Measurements from ENCODE around the gene OR51M1.

Gene OR51M1

GRCh38 chr11:5363679-5364078 is 19.9 kb upstream of the OR51M1 start:
- no peak for TF ChIP-seq EGR1 (IDR thresholded peaks at IDR 0.05)
- TF ChIP-seq CREB1 (IDR thresholded peaks at IDR 0.05; ENCODE audit: low read depth) = no peak

- TF ChIP-seq REST (IDR thresholded peaks at IDR 0.05; ENCODE audit: low read depth) = no peak
- no peak for TF ChIP-seq EP300 (IDR thresholded peaks at IDR 0.05; ENCODE audit: borderline replicate concordance)
- no peak for TF ChIP-seq EGR1 (IDR thresholded peaks at IDR 0.05)
- no peak for TF ChIP-seq USF1 (IDR thresholded peaks at IDR 0.05)
- no peak for TF ChIP-seq MAX (IDR thresholded peaks at IDR 0.05)
- TF ChIP-seq YY1 (IDR thresholded peaks at IDR 0.05; ENCODE audit: low read depth) = no peak
- TF ChIP-seq ZBTB7A (IDR thresholded peaks at IDR 0.05; ENCODE audit: low read depth) = no peak
- no peak for TF ChIP-seq CREB1 (IDR thresholded peaks at IDR 0.05; ENCODE audit: low read depth)
- TF ChIP-seq NFIC (IDR thresholded peaks at IDR 0.05) = no peak
- no peak for TF ChIP-seq TCF12 (IDR thresholded peaks at IDR 0.05; ENCODE audit: low read depth)
- no peak for TF ChIP-seq FOXM1 (IDR thresholded peaks at IDR 0.05; ENCODE audit: borderline replicate concordance, low read depth)
- no peak for TF ChIP-seq RAD21 (IDR thresholded peaks at IDR 0.05; ENCODE audit: low read depth)
- no peak for TF ChIP-seq TAF1 (IDR thresholded peaks at IDR 0.05; ENCODE audit: low read depth)
These were observed 19.4 kb upstream of the OR51M1 start for GRCh38 chr11:5364214-5364613.

- TF ChIP-seq CEBPB (IDR thresholded peaks at IDR 0.05) = no peak
- TF ChIP-seq REST (IDR thresholded peaks at IDR 0.05; ENCODE audit: low read depth) = no peak
- no peak for TF ChIP-seq FOXM1 (IDR thresholded peaks at IDR 0.05; ENCODE audit: borderline replicate concordance, low read depth)
- no peak for TF ChIP-seq ZBTB7A (IDR thresholded peaks at IDR 0.05; ENCODE audit: low read depth)
These were observed 16.8 kb upstream of the OR51M1 start for GRCh38 chr11:5366856-5367255.

- TF ChIP-seq TCF12 (IDR thresholded peaks at IDR 0.05; ENCODE audit: low read depth) (no peak), TEAD4 (IDR thresholded peaks at IDR 0.05) (no peak), NFIC (IDR thresholded peaks at IDR 0.05) (no peak), ZBTB7A (IDR thresholded peaks at IDR 0.05; ENCODE audit: low read depth) (no peak), RAD21 (IDR thresholded peaks at IDR 0.05; ENCODE audit: low read depth) (no peak), EGR1 (IDR thresholded peaks at IDR 0.05) (no peak), FOXM1 (IDR thresholded peaks at IDR 0.05; ENCODE audit: borderline replicate concordance, low read depth) (no peak), USF1 (IDR thresholded peaks at IDR 0.05) (no peak), MAX (IDR thresholded peaks at IDR 0.05) (no peak), TAF1 (IDR thresholded peaks at IDR 0.05; ENCODE audit: low read depth) (no peak), CEBPB (IDR thresholded peaks at IDR 0.05) (no peak), YY1 (IDR thresholded peaks at IDR 0.05; ENCODE audit: low read depth) (no peak), REST (IDR thresholded peaks at IDR 0.05; ENCODE audit: low read depth) (no peak), CREB1 (IDR thresholded peaks at IDR 0.05; ENCODE audit: low read depth) (no peak), EP300 (IDR thresholded peaks at IDR 0.05; ENCODE audit: borderline replicate concordance) (no peak)
These were observed 16.1 kb upstream of the OR51M1 start for GRCh38 chr11:5367448-5368074.

- TF ChIP-seq NFIC (IDR thresholded peaks at IDR 0.05) (no peak), USF1 (IDR thresholded peaks at IDR 0.05) (no peak), ZBTB7A (IDR thresholded peaks at IDR 0.05; ENCODE audit: low read depth) (no peak), CREB1 (IDR thresholded peaks at IDR 0.05; ENCODE audit: low read depth) (no peak), YY1 (IDR thresholded peaks at IDR 0.05; ENCODE audit: low read depth) (no peak)
These were observed 15.0 kb upstream of the OR51M1 start for GRCh38 chr11:5368502-5369043.

All from Ishikawa (cell line).